Measurements from ENCODE around the gene PHF13. TPM values are rescaled to one million over a fixed set of nuclear protein-coding genes. Genes with fewer than 3 reads are reported as not detected.

The PHF13 gene
- total and polyA plus RNA-seq, 9 of the 15 experiments (the other 6 are each of a cell fraction or from before 2014, with no cell fraction given), result 1.8 to 36.1 (median 11.7) TPM

- Histone ChIP-seq H2AFZ (ENCODE audit: low read depth, low read length) (no peak overlapping the region), H4K20me1 (replicated peaks; ENCODE audit: control insufficient read depth, insufficient read depth, low read length) (peaks cover 23% of the 10 kb centered on the region), H3K27ac (ENCODE audit: extremely low read depth, low read depth, low read length) (no peak overlapping the region), H3K79me2 (ENCODE audit: control insufficient read depth, insufficient read depth, low read length) (peaks cover 20% of the 10 kb centered on the region), H3K4me3 (no peak overlapping the region), H3K36me3 (ENCODE audit: control insufficient read depth, insufficient read depth, low read length) (peaks cover 100% of the 10 kb centered on the region), H3K4me2 (ENCODE audit: insufficient read depth, low read length) (no peak overlapping the region), H3K9me1 (ENCODE audit: control insufficient read depth, insufficient read depth, low read length) (peaks cover 8% of the 10 kb centered on the region), H3K4me1 (replicated peaks in 1 of 2; ENCODE audit: control insufficient read depth in 2 of 2, insufficient read depth in 2 of 2, low read length in 2 of 2) (peaks cover 0 to 35% of the 10 kb centered on the region in 2 experiments; a peak in 2 of 5 replicates), H3K9ac (ENCODE audit: insufficient read depth in 1 of 2, low read depth in 2 of 2, low read length in 2 of 2) (peak overlapping the region in 1 of 2 experiments; percentile 66; a peak in 2 of 4 replicates), H3K9me3 (replicated peaks; ENCODE audit: control insufficient read depth, insufficient read depth, low read depth, low read length) (no peaks in the 10 kb centered on the region), H3K27me3 (ENCODE audit: control insufficient read depth in 2 of 2, insufficient read depth in 2 of 2, low read length in 2 of 2) (no peaks in the 10 kb centered on the region)
- ATAC-seq (no peak), FAIRE-seq (no peak), DNase-seq (ENCODE audit: extremely low read depth in 1 of 4, low spot score in 3 of 4) (no peak)
- ChIA-PET POLR2A (interaction anchor here (0.6 to 4.2 kb wide), 8 partner anchors 10 to 50 kb away, joined by 3 to 59 read pairs (median 4); partner anchors contain the start of genes KLHL21 and ZBTB48), CTCF (ENCODE audit: low intra/inter-chr PET ratio) (no interaction called here)
- in situ Hi-C loops (cut with MboI) (no loop called here), intact Hi-C loops (cut with micrococcal nuclease) (no loop called here)
- 87% methylated on average over 6 of the region's 6 CpGs for WGBS (ENCODE audit: insufficient coverage, low coverage, missing lambda C conversion rate)
- TF ChIP-seq RBFOX2 (IDR thresholded peaks at IDR 0.05; ENCODE audit: low read depth, low read length) (peak; percentile 56), PCBP1 (IDR thresholded peaks at IDR 0.05; ENCODE audit: low read depth, low read length, poor library complexity, severe bottlenecking) (no peak), ZNF354B (CRISPR knock-in tag; IDR thresholded peaks at IDR 0.05) (no peak), POLR2G (IDR thresholded peaks at IDR 0.05; ENCODE audit: low read depth, low read length) (peak; percentile 59)
- no TSS peak for BruUV-seq (replicated peaks)
Measured at GRCh38 chr1:6591644-6592043, 21.9 kb upstream of the PHF13 start.

DNA sequence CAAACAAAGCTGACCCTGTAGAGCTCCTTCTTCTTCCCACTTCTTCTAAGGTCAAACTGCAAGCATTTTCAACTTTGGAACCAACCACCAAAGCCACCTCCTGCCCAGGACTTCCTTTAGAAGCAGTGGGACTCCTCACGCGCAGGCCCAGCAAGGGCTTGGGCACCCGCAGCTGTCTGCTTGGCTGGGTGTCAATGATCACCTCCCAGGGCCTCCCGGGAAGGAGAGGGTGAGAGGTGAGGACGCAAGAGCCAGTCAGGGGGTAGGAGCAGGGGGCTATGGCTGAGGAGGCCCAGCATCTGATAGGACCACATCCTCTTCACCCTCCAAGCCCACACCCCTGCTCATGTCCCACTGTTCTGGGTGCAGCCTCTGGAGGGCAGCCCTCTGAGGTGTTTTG lies 21.1 kb upstream of the PHF13 start:
- in situ Hi-C loops (cut with MboI), result no loop called here
- Histone ChIP-seq H4K20me1 (replicated peaks; ENCODE audit: control insufficient read depth, insufficient read depth, low read length) (peaks cover 31% of the 10 kb centered on the region), H3K9me3 (replicated peaks; ENCODE audit: control insufficient read depth, insufficient read depth, low read depth, low read length) (no peaks in the 10 kb centered on the region), H3K9me1 (ENCODE audit: control insufficient read depth, insufficient read depth, low read length) (peaks cover 10% of the 10 kb centered on the region), H3K36me3 (ENCODE audit: control insufficient read depth, insufficient read depth, low read length) (peaks cover 100% of the 10 kb centered on the region), H3K27ac (ENCODE audit: extremely low read depth, low read depth, low read length) (no peak overlapping the region), H3K4me1 (replicated peaks in 1 of 2; ENCODE audit: control insufficient read depth in 2 of 2, insufficient read depth in 2 of 2, low read length in 2 of 2) (peaks cover 2 to 38% of the 10 kb centered on the region in 2 experiments; a peak in 3 of 5 replicates), H3K4me2 (ENCODE audit: insufficient read depth, low read length) (no peak overlapping the region), H3K27me3 (ENCODE audit: control insufficient read depth in 2 of 2, insufficient read depth in 2 of 2, low read length in 2 of 2) (no peaks in the 10 kb centered on the region), H2AFZ (ENCODE audit: low read depth, low read length) (no peak overlapping the region), H3K4me3 (no peak overlapping the region), H3K9ac (ENCODE audit: insufficient read depth in 1 of 2, low read depth in 2 of 2, low read length in 2 of 2) (no peak overlapping the region), H3K79me2 (ENCODE audit: control insufficient read depth, insufficient read depth, low read length) (peaks cover 28% of the 10 kb centered on the region)
- CTCF ChIA-PET (ENCODE audit: low intra/inter-chr PET ratio), result no interaction called here
- FAIRE-seq (no peak), DNase-seq (ENCODE audit: extremely low read depth in 1 of 4, low spot score in 3 of 4) (no peak), ATAC-seq (peak; percentile 3; the same call in 1 of the 3 replicates)
- WGBS (ENCODE audit: insufficient coverage, low coverage, missing lambda C conversion rate), result 77% methylated on average over 5 of the region's 5 CpGs
- no peak for TF ChIP-seq ZNF717 (CRISPR knock-in tag; IDR thresholded peaks at IDR 0.05)
- TF ChIP-seq BACH1 (tag; IDR thresholded peaks at IDR 0.05), result no peak
- TF ChIP-seq ZNF668 (CRISPR knock-in tag; IDR thresholded peaks at IDR 0.05), result no peak
- no peak for TF ChIP-seq ZNF124 (CRISPR knock-in tag; IDR thresholded peaks at IDR 0.05)
- TF ChIP-seq POLR2A (conservative IDR thresholded peaks at IDR 0.05), result 0 out of 2 replicates have a peak, but pooled peaks have one; percentile 38
- no peak for TF ChIP-seq ZNF695 (CRISPR knock-in tag; IDR thresholded peaks at IDR 0.05)
- no peak for TF ChIP-seq MNT (conservative IDR thresholded peaks at IDR 0.05)
- no peak for TF ChIP-seq RBFOX2 (IDR thresholded peaks at IDR 0.05; ENCODE audit: low read depth, low read length)
- peak; percentile 10 for TF ChIP-seq RBM22 (IDR thresholded peaks at IDR 0.05; ENCODE audit: low read depth, low read length, poor library complexity, severe bottlenecking)
- TF ChIP-seq ASH1L (IDR thresholded peaks at IDR 0.05; ENCODE audit: borderline replicate concordance, low read depth, partially characterized antibody), result no peak
- no peak for TF ChIP-seq RB1 (IDR thresholded peaks at IDR 0.05; ENCODE audit: low read depth)
- intact Hi-C loops (cut with micrococcal nuclease), result no loop called here
- POLR2A ChIA-PET, result interaction anchor here (0.6 to 4.2 kb wide), 9 partner anchors 10 to 49 kb away, joined by 3 to 59 read pairs (median 4); partner anchors contain the start of genes KLHL21, NOL9 and ZBTB48
- no TSS peak for BruUV-seq (replicated peaks)

All from K562 (cell line).